Liver (tissue), 9 donors: Measurements from ENCODE around the gene STAC2. TPM values are rescaled to one million over a fixed set of nuclear protein-coding genes. Genes with fewer than 3 reads are reported as not detected.
"Not testable (repeated sequence)": the region's sequence is repeated elsewhere in the genome, so short reads cannot be mapped to it uniquely, and the experiment has no call there.

Source experiments
- DNase-seq: peaks from one replicate; pipeline ENCODE4 v3.0.0-alpha.2; 2017; ENCODE audit warnings: low spot score
- H3K27ac ChIP-seq, 2 donors: one replicate each; pipeline ENCODE4 v1.7.0; 2013; ENCODE audit warnings: inconsistent platforms in 2 of 2, low read length in 2 of 2, control low read depth in 1 of 2, low read depth in 1 of 2, mild to moderate bottlenecking in 1 of 2
- H3K27me3 ChIP-seq, 4 donors: one replicate each; pipeline versions ENCODE4 v1.6.1 to v1.7.0; 2013; ENCODE audit warnings: low read length in 3 of 4, inconsistent platforms in 1 of 4, mild to moderate bottlenecking in 1 of 4, moderate library complexity in 1 of 4; ENCODE audit not compliant: control insufficient read depth in 4 of 4, insufficient read depth in 4 of 4
- H3K36me3 ChIP-seq, 4 donors: one replicate each; pipeline versions ENCODE4 v1.6.1 to v1.7.0; 2013; ENCODE audit warnings: low read length in 3 of 4, mild to moderate bottlenecking in 3 of 4, low read depth in 1 of 4, moderate library complexity in 1 of 4; ENCODE audit not compliant: control insufficient read depth in 4 of 4, insufficient read depth in 3 of 4
- H3K4me1 ChIP-seq, 4 donors: one replicate each; pipeline versions ENCODE4 v1.6.1 to v1.7.0; 2013; ENCODE audit warnings: low read length in 3 of 4, mild to moderate bottlenecking in 3 of 4, moderate library complexity in 1 of 4; ENCODE audit not compliant: control insufficient read depth in 4 of 4, insufficient read depth in 4 of 4
- H3K4me3 ChIP-seq, 3 donors: one replicate each; pipeline versions ENCODE4 v1.6.1 to v1.7.0; 2013; ENCODE audit warnings: low read length in 3 of 3, control low read depth in 1 of 3, low read depth in 1 of 3, mild to moderate bottlenecking in 1 of 3
- H3K9ac ChIP-seq, 2 donors: one replicate each; pipeline ENCODE4 v1.7.0; 2013; ENCODE audit warnings: low read length in 2 of 2, mild to moderate bottlenecking in 2 of 2, moderate library complexity in 2 of 2, control low read depth in 1 of 2, low read depth in 1 of 2
- H3K9me3 ChIP-seq, 4 donors: one replicate each; pipeline versions ENCODE4 v1.6.1 to v1.7.0; 2013; ENCODE audit warnings: low read length in 3 of 4; ENCODE audit not compliant: control insufficient read depth in 4 of 4
- FOXA1 ChIP-seq: IDR thresholded peaks from 2 replicates; pipeline ENCODE4 v1.6.1; 2016; ENCODE audit warnings: antibody characterized with exemption
- FOXA2 ChIP-seq: IDR thresholded peaks from 2 replicates; pipeline ENCODE4 v1.6.1; 2016; ENCODE audit warnings: antibody characterized with exemption
- GABPA ChIP-seq, 2 donors: IDR thresholded peaks in 1 of 2; conservative IDR thresholded peaks in 1 of 2; 2 replicates each; pipeline ENCODE4 v1.6.1; 2016; ENCODE audit warnings: antibody characterized with exemption in 2 of 2, mild to moderate bottlenecking in 1 of 2, moderate library complexity in 1 of 2
- HNF4A ChIP-seq, 2 donors: conservative IDR thresholded peaks; 2 replicates each; pipeline ENCODE4 v1.6.1; 2016; ENCODE audit warnings: antibody characterized with exemption in 2 of 2, mild to moderate bottlenecking in 2 of 2
- TAF1 ChIP-seq: conservative IDR thresholded peaks from 2 replicates; pipeline ENCODE4 v1.6.1; 2016; ENCODE audit warnings: antibody characterized with exemption, mild to moderate bottlenecking
- WGBS: extraction: QIAGEN DNeasy Blood & Tissue Kit; methylation state at CpG from one replicate; pipeline ENCODE4 v1.1.7; 2013; 5-methylcytosine and 5-hydroxymethylcytosine counted together
- polyA plus RNA-seq, 2 donors: library from polyadenylated mRNA; stranded (reverse) in 1 of 2; unstranded in 1 of 2; fragments of 200-250 nt in 1 of 2; fragments of >200 nt in 1 of 2; fragmentation: Nextera tagmentation in 1 of 2; extraction: Ambion mirVana in 1 of 2; gene quantifications; one replicate each; pipeline versions ENCODE4 v1.2.1 to v1.2.3, GENCODE V29; 2013 to 2015
- total RNA-seq, 2 donors: library from RNA; depleted of rRNA; stranded (reverse); fragments of >200 nt; gene quantifications; one replicate each; pipeline ENCODE4 v1.2.3, GENCODE V29; 2014
- TF ChIP-seq, protein P1 (sequence below): IDR thresholded peaks from 2 replicates; pipeline ENCODE4 v1.6.1; 2016; ENCODE audit warnings: antibody characterized with exemption
- TF ChIP-seq, protein P2 (sequence below): IDR thresholded peaks from 2 replicates; pipeline ENCODE4 v1.6.1; 2016; ENCODE audit warnings: antibody characterized with exemption
- TF ChIP-seq, protein P3 (sequence below): IDR thresholded peaks from 2 replicates; pipeline ENCODE4 v1.6.1; 2016; ENCODE audit warnings: antibody characterized with exemption, mild to moderate bottlenecking
- donor health status: healthy.
- donor health status: healthy.
- donor health status: healthy.
- donor health status: healthy.
- donor health status: healthy.

STAC2 gene
- total and polyA plus RNA-seq, 4 donors = not detected

DNA sequence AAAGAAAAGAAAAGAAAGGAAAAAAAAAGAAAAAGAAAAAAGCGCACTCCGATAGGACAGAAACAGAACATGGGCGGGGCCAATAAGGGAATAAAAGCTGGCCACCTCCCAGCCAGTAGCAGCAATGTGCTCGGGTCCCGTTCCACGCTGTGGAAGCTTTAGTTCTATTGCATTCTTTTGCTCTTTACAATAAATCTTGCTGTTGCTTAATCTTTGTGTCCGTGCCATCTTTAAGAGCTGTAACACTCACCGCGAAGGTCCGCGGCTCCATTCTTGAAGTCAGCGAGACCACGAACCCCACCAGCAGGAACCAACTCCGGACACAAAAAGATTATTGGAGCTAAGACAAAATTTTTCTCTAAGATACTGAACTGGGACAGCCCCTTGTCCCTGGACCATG lies 56.6 kb downstream of the STAC2 start:
- no peak overlapping the region for H3K4me3 ChIP-seq
- H3K9ac ChIP-seq = no peak overlapping the region
- peaks cover 0 to 3% (median 1%) of the 10 kb centered on the region in 4 donors for H3K27me3 ChIP-seq
- 86% methylated on average over 14 of the region's 14 CpGs for WGBS
- H3K27ac ChIP-seq = no peak overlapping the region
- no peaks in the 10 kb centered on the region for H3K36me3 ChIP-seq
- no peak for DNase-seq
- TF ChIP-seq, protein P1, sequence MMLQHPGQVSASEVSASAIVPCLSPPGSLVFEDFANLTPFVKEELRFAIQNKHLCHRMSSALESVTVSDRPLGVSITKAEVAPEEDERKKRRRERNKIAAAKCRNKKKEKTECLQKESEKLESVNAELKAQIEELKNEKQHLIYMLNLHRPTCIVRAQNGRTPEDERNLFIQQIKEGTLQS = no peak
- no peak for TF ChIP-seq TAF1
- peaks cover 5 to 9% (median 6%) of the 10 kb centered on the region in 4 donors for H3K4me1 ChIP-seq
- no peaks in the 10 kb centered on the region for H3K9me3 ChIP-seq

DNA sequence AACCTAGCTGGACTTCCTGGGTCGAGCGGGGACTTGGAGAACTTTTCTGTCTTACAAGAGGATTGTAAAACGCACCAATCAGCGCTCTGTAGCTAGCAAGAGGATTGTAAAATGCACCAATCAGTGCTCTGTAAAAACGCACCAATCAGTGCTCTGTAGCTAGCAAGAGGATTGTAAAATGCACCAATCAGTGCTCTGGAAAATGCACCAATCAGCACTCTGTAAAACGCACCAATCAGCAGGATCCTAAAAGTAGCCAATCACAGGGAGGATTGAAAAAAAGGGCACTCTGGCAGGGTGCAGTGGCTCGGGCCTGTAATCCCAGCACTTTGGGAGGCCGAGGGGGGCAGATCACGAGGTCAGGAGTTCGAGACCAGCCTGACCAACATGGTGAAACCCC lies 57.2 kb downstream of the STAC2 start:
- not testable (repeated sequence) for H3K36me3 ChIP-seq, H3K27ac ChIP-seq, H3K4me1 ChIP-seq, DNase-seq, H3K4me3 ChIP-seq, H3K9ac ChIP-seq, H3K27me3 ChIP-seq, H3K9me3 ChIP-seq
- 94% methylated on average over 10 of the region's 10 CpGs for WGBS

DNA sequence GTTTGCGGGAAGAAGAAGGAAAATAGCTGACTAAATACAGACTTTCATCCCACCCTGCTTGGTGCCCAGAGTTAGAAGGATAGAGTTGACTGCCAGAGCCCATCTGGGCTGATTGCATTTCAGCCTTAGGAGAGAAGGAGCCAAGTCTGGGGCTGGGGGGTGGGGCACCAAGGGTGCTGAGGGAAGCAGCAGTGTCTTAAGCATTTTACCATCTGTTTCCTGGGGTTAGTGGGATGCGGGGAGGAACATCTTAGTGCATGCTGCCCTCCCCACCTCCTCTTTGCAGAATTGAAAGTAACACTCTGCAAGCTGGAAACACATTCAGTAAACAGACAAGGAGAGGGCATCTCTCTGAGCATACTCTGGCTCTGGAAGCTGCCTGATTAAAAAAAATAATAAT lies 58.3 kb downstream of the STAC2 start:
- no peak for DNase-seq
- H3K9ac ChIP-seq = no peak overlapping the region
- H3K27me3 ChIP-seq = peaks cover 0 to 3% (median 1%) of the 10 kb centered on the region in 4 donors
- H3K36me3 ChIP-seq = no peaks in the 10 kb centered on the region
- H3K4me3 ChIP-seq = no peak overlapping the region
- peaks cover 5 to 9% (median 6%) of the 10 kb centered on the region in 4 donors for H3K4me1 ChIP-seq
- H3K9me3 ChIP-seq = no peaks in the 10 kb centered on the region
- TF ChIP-seq GABPA (IDR thresholded peaks at IDR 0.05 in 1 of 2, conservative IDR thresholded peaks at IDR 0.05 in 1 of 2) = no peak
- TF ChIP-seq FOXA1 = no peak
- TF ChIP-seq, protein P2, sequence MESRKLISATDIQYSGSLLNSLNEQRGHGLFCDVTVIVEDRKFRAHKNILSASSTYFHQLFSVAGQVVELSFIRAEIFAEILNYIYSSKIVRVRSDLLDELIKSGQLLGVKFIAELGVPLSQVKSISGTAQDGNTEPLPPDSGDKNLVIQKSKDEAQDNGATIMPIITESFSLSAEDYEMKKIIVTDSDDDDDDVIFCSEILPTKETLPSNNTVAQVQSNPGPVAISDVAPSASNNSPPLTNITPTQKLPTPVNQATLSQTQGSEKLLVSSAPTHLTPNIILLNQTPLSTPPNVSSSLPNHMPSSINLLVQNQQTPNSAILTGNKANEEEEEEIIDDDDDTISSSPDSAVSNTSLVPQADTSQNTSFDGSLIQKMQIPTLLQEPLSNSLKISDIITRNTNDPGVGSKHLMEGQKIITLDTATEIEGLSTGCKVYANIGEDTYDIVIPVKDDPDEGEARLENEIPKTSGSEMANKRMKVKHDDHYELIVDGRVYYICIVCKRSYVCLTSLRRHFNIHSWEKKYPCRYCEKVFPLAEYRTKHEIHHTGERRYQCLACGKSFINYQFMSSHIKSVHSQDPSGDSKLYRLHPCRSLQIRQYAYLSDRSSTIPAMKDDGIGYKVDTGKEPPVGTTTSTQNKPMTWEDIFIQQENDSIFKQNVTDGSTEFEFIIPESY = no peak
- no peak for TF ChIP-seq FOXA2
- TF ChIP-seq HNF4A (conservative IDR thresholded peaks at IDR 0.05) = no peak
- TF ChIP-seq, protein P1 = no peak
- TF ChIP-seq, protein P3, sequence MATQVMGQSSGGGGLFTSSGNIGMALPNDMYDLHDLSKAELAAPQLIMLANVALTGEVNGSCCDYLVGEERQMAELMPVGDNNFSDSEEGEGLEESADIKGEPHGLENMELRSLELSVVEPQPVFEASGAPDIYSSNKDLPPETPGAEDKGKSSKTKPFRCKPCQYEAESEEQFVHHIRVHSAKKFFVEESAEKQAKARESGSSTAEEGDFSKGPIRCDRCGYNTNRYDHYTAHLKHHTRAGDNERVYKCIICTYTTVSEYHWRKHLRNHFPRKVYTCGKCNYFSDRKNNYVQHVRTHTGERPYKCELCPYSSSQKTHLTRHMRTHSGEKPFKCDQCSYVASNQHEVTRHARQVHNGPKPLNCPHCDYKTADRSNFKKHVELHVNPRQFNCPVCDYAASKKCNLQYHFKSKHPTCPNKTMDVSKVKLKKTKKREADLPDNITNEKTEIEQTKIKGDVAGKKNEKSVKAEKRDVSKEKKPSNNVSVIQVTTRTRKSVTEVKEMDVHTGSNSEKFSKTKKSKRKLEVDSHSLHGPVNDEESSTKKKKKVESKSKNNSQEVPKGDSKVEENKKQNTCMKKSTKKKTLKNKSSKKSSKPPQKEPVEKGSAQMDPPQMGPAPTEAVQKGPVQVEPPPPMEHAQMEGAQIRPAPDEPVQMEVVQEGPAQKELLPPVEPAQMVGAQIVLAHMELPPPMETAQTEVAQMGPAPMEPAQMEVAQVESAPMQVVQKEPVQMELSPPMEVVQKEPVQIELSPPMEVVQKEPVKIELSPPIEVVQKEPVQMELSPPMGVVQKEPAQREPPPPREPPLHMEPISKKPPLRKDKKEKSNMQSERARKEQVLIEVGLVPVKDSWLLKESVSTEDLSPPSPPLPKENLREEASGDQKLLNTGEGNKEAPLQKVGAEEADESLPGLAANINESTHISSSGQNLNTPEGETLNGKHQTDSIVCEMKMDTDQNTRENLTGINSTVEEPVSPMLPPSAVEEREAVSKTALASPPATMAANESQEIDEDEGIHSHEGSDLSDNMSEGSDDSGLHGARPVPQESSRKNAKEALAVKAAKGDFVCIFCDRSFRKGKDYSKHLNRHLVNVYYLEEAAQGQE = no peak
- no peak overlapping the region for H3K27ac ChIP-seq
- WGBS = 51% methylated on average over 2 of the region's 2 CpGs
